RWPE2 (cell line): ENCODE data around the gene SOX21.
A peak's percentile ranks its signal among the peaks of the same experiment; 100 is the strongest.

Experiments used
- ATAC-seq: fragments of 200-7000 bp; cut with Tn5 transposase; 3 replicates; pipeline ENCODE4 v1.9.1; 2021; ENCODE audit warnings: low read depth
- DNase-seq: peaks from one replicate; pipeline ENCODE4 v3.0.0-alpha.2; 2020; ENCODE audit warnings: low spot score
- H3K27ac ChIP-seq: fragments of 450-650 bp; 2 replicates; pipeline ENCODE4 v1.5.1; 2017; ENCODE audit warnings: mild to moderate bottlenecking; ENCODE audit not compliant: poor library complexity, severe bottlenecking
- H3K27me3 ChIP-seq: fragments of 250-450 bp; sonication (Bioruptor Pico); 2 replicates; pipeline ENCODE4 v1.5.1; 2021; ENCODE audit warnings: mild to moderate bottlenecking, moderate library complexity; ENCODE audit not compliant: insufficient read depth, poor library complexity, severe bottlenecking
- H3K36me3 ChIP-seq: fragments of 250-450 bp; sonication (Bioruptor Pico); 2 replicates; pipeline ENCODE4 v1.5.1; 2020; ENCODE audit warnings: low read depth, mild to moderate bottlenecking, moderate library complexity
- H3K4me1 ChIP-seq: fragments of 250-450 bp; sonication (Bioruptor Pico); 2 replicates; pipeline ENCODE4 v1.5.1; 2021; ENCODE audit warnings: mild to moderate bottlenecking, moderate library complexity; ENCODE audit not compliant: insufficient read depth, poor library complexity, severe bottlenecking
- H3K4me3 ChIP-seq: fragments of 250-450 bp; sonication (Bioruptor Pico); 2 replicates; pipeline ENCODE4 v1.5.1; 2021; ENCODE audit warnings: mild to moderate bottlenecking, moderate library complexity; ENCODE audit not compliant: severe bottlenecking
- H3K9me3 ChIP-seq: fragments of 250-450 bp; sonication (Bioruptor Pico); 2 replicates; pipeline ENCODE4 v1.5.1; 2021; ENCODE audit warnings: mild to moderate bottlenecking, moderate library complexity; ENCODE audit not compliant: severe bottlenecking
- TF ChIP-seq, protein P1 (sequence below): fragments of 450-650 bp; IDR thresholded peaks from one replicate; pipeline ENCODE4 v1.5.1; 2017; ENCODE audit warnings: mild to moderate bottlenecking, moderate library complexity; ENCODE audit not compliant: poor library complexity, severe bottlenecking

The SOX21 gene

DNA sequence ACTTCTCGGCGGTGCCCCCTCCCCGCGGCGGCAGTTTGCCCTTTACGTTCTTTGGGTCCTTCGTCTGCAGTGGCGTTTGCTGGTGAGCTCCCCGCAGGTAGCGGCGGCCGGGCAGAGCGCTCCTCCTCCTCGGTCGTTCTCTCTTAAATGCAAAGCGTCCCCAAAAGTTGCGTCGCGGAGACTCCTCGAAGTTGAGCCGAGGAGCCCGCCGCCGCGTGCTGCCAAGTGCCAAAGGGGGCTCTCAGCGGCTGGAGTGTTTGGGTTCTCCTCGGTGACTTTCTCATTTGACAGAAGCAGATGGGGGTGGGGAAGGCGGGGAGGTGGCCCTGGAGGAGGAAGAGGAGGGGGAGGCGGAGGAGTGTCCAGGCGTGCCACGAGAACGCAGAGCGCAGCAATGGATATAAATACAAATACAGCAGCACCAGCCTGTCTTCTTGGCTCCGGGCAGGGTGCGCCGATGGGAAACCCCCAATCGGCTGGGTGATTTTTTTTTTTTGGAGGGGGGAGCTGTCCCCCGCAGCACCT, at the start of gene SOX21:
Gene SOX21 (minus strand): TSS at position 259 of the 525 bp plus-strand sequence. CDS start 496 bp downstream, outside the sequence.
- peak within 1 kb of the TSS; percentile 10 for H3K4me3 ChIP-seq
- H3K36me3 ChIP-seq = no peaks in the 10 kb centered on the region
- no peak within 1 kb of the TSS for H3K27ac ChIP-seq
- H3K27me3 ChIP-seq = peaks cover 91% of the 10 kb centered on the region
- DNase-seq = peak; percentile 49
- H3K4me1 ChIP-seq = no peaks in the 10 kb centered on the region
- peak; percentile 11; the same call in 1 of the 3 replicates for ATAC-seq
- TF ChIP-seq, protein P1, sequence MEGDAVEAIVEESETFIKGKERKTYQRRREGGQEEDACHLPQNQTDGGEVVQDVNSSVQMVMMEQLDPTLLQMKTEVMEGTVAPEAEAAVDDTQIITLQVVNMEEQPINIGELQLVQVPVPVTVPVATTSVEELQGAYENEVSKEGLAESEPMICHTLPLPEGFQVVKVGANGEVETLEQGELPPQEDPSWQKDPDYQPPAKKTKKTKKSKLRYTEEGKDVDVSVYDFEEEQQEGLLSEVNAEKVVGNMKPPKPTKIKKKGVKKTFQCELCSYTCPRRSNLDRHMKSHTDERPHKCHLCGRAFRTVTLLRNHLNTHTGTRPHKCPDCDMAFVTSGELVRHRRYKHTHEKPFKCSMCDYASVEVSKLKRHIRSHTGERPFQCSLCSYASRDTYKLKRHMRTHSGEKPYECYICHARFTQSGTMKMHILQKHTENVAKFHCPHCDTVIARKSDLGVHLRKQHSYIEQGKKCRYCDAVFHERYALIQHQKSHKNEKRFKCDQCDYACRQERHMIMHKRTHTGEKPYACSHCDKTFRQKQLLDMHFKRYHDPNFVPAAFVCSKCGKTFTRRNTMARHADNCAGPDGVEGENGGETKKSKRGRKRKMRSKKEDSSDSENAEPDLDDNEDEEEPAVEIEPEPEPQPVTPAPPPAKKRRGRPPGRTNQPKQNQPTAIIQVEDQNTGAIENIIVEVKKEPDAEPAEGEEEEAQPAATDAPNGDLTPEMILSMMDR = no peak
- H3K9me3 ChIP-seq = no peaks in the 10 kb centered on the region

DNA sequence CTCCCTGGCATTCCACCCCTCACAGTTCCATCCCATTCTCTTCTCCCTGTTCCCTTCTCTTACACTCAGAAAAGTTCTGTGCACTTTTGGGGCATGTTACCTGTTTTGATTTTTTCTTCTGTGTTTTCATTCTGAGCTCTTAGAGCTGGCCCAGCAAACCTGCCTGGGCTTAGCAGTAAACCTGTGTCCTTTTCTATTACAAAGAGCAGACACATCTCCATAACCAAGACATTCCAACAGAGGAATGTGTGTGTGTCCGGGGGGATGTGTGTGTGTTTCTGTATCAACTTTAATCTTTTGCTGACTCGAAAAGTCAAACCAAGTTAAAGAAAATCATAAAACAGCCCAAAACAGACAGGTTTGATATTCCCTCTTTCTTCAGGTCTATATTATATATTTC, 49.1 kb upstream of the SOX21 start:
- H3K4me3 ChIP-seq = no peak overlapping the region

DNA sequence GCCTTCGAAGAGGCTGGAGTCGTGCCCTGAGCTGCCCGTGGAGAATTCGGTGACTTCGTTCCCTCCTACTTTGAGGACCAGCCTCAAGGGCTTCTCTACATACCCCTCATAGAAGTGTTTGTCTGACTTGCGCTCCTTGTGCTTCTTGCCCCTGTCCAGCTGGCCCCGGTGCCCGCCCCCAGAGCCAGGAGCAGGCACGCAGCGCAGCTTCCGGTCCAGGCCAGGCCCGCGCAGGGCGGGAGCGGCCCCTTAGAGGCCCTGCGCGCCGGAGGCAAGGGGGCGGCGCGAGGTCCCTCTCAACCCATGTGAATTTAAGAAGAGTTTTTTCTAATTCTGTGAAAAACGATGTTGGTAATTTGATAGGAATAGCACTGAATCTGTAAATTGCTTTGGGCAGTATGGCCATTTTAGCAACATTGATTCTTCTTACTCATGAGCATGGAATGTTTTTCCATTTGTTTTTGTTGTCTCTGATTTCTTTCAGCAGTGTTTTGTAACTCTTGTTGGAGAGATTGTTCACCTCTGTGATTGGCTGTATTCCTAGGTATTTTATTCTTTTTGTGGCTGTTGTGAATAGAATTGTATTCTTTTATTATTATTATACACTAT, 46.9 kb upstream of the SOX21 start:
- H3K27me3 ChIP-seq = no peaks in the 10 kb centered on the region
- H3K4me3 ChIP-seq = no peak overlapping the region
- TF ChIP-seq, protein P1 = no peak
- ATAC-seq (no peak), DNase-seq (no peak)
- H3K27ac ChIP-seq = no peak overlapping the region
- no peaks in the 10 kb centered on the region for H3K36me3 ChIP-seq
- H3K9me3 ChIP-seq = no peaks in the 10 kb centered on the region
- no peaks in the 10 kb centered on the region for H3K4me1 ChIP-seq

More for the DNA sequence above, 49.1 kb upstream of the SOX21 start:
- Histone ChIP-seq H3K27ac (no peak overlapping the region), H3K36me3 (no peaks in the 10 kb centered on the region), H3K4me1 (no peaks in the 10 kb centered on the region), H3K9me3 (no peaks in the 10 kb centered on the region), H3K27me3 (no peaks in the 10 kb centered on the region)
- ATAC-seq = no peak
- TF ChIP-seq, protein P1 = no peak
- DNase-seq = no peak

DNA sequence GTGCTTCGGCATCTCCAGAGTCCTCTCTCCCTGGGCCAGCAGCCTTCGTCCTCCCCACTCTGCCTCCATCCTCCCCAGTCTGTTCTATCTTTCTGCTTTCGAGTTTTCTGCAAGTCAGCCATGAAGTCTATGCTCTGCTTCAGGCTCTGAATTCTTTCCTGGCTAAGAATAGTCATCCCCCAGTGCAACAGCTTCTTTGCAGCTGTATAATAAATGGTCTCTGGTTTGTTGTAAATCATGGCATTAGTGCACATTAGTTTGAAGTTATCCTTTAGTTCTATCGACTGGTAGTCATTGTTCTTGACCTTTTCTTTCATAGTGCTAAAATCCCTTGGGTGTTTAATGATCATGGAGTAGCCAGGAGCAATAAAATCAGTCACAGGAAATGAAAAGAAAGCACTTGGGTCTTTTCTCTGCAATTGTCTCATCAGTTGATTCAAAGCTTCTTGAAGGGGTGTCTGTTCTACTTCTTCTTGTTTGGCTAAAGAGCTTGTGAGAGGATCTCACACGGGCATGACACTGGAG, 46.2 kb upstream of the SOX21 start:
- Histone ChIP-seq H3K27me3 (no peaks in the 10 kb centered on the region), H3K36me3 (no peaks in the 10 kb centered on the region), H3K4me1 (no peaks in the 10 kb centered on the region), H3K9me3 (no peaks in the 10 kb centered on the region), H3K27ac (no peak overlapping the region), H3K4me3 (no peak overlapping the region)
- TF ChIP-seq, protein P1 = no peak
- DNase-seq (no peak), ATAC-seq (no peak)

DNA sequence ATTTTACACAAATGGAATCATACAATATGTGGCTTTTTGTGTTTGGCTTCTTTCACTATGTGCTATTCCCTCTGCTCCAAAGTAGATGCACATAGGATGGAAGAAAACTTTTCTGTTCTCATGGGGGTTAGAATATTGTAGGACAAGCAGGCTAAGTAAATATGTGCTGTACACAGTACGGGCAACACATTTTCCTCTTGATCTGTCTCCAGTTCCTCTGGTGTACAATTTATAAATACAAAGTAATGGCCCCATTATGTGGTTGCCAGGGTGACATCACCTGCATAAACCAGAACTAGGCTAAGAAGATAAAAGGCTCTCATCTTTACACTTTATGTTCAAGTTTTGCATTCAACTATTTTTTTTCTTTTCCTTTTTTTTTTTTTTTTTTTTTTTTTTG, 41.0 kb upstream of the SOX21 start:
- TF ChIP-seq, protein P1 = no peak
- Histone ChIP-seq H3K36me3 (no peaks in the 10 kb centered on the region), H3K9me3 (no peaks in the 10 kb centered on the region), H3K4me1 (no peaks in the 10 kb centered on the region), H3K27ac (no peak overlapping the region), H3K27me3 (peaks cover 3% of the 10 kb centered on the region), H3K4me3 (no peak overlapping the region)
- DNase-seq (no peak), ATAC-seq (no peak)
